HG03432 (cell line): ENCODE measurements around the gene CPEB2.

Experiments used
- ATAC-seq: cut with Tn5 transposase; IDR thresholded peaks from one replicate; pipeline ENCODE4 v1.9.1; 2021; ENCODE audit warnings: mild to moderate bottlenecking, moderate library complexity; ENCODE audit not compliant: unreplicated experiment

CPEB2 gene

GRCh38 chr4:15007201-15007600 lies 4.9 kb downstream of the CPEB2 start:
- ATAC-seq = no peak

GRCh38 chr4:15010038-15010585 lies 7.8 kb downstream of the CPEB2 start:
- ATAC-seq = no peak

GRCh38 chr4:15011166-15011565 lies 8.9 kb downstream of the CPEB2 start:
- ATAC-seq = no peak

- no peak for ATAC-seq
Observed at GRCh38 chr4:15012017-15012788, 9.9 kb downstream of the CPEB2 start.

- ATAC-seq = no peak
Observed at GRCh38 chr4:15013585-15013984, 11.3 kb downstream of the CPEB2 start.

- no peak for ATAC-seq
Observed at GRCh38 chr4:15015170-15015569, 12.9 kb downstream of the CPEB2 start.

- ATAC-seq = peak; percentile 40
Observed at GRCh38 chr4:15018361-15018760, 16.1 kb downstream of the CPEB2 start.

- ATAC-seq = peak; percentile 54
Observed at GRCh38 chr4:15020502-15021286, 18.4 kb downstream of the CPEB2 start.

- no peak for ATAC-seq
Observed at GRCh38 chr4:15021311-15021710, 19.0 kb downstream of the CPEB2 start.

GRCh38 chr4:15021946-15022345 lies 19.7 kb downstream of the CPEB2 start:
- no peak for ATAC-seq

GRCh38 chr4:15024386-15024785 lies 22.1 kb downstream of the CPEB2 start:
- no peak for ATAC-seq

- no peak for ATAC-seq
Observed at GRCh38 chr4:15025693-15026092, 23.4 kb downstream of the CPEB2 start.

GRCh38 chr4:15027921-15028435 lies 25.7 kb downstream of the CPEB2 start:
- no peak for ATAC-seq

GRCh38 chr4:15031197-15031596 lies 28.9 kb downstream of the CPEB2 start:
- no peak for ATAC-seq

GRCh38 chr4:15031993-15032675 lies 29.9 kb downstream of the CPEB2 start:
- no peak for ATAC-seq

GRCh38 chr4:15034071-15034764 lies 31.9 kb downstream of the CPEB2 start:
- no peak for ATAC-seq

- ATAC-seq = no peak
Observed at GRCh38 chr4:15035159-15035558, 32.9 kb downstream of the CPEB2 start.

GRCh38 chr4:15037923-15038541 lies 35.8 kb downstream of the CPEB2 start:
- ATAC-seq = no peak

GRCh38 chr4:15040916-15041463 lies 38.7 kb downstream of the CPEB2 start:
- ATAC-seq = no peak
